WTC11 (cell line): Measurements from ENCODE around the gene FADD. TPM values are rescaled to one million over a fixed set of nuclear protein-coding genes. Genes with fewer than 3 reads are reported as not detected.

Experiments
- ATAC-seq: fragments of 200-7000 bp; cut with Tn5 transposase; 2 replicates; pipeline ENCODE4 v1.10.0; 2021; ENCODE audit warnings: mild to moderate bottlenecking, moderate library complexity
- CTCF ChIA-PET: fragments of 300-600 bp; sonication (Branson Sonifier 250); formaldehyde crosslinking; loops from one replicate; lab custom pipeline; 2021; ENCODE audit warnings: antibody characterized with exemption; lab: Charles Lee
- POLR2A ChIA-PET: fragments of 350-600 bp; sonication (Branson Sonifier 250); formaldehyde crosslinking; loops from one replicate; lab custom pipeline; 2021; ENCODE audit warnings: antibody characterized with exemption; lab: Charles Lee
- DNase-seq: peaks from one replicate; pipeline ENCODE4 v3.0.0; 2021; ENCODE audit warnings: low spot score
- H3K27ac Mint-ChIP-seq: 2 replicates; pipeline ENCODE4 v1.8.0; 2021; ENCODE audit warnings: mixed read lengths
- H3K27me3 Mint-ChIP-seq: 2 replicates; pipeline ENCODE4 v1.8.0; 2021; ENCODE audit warnings: low read depth, mild to moderate bottlenecking, moderate library complexity, mixed read lengths
- H3K36me3 Mint-ChIP-seq: 2 replicates; pipeline ENCODE4 v1.8.0; 2021; ENCODE audit warnings: mixed read lengths
- H3K4me1 Mint-ChIP-seq: 2 replicates; pipeline ENCODE4 v1.8.0; 2022; ENCODE audit warnings: mixed read lengths
- H3K4me3 Mint-ChIP-seq: 2 replicates; pipeline ENCODE4 v1.8.0; 2021; ENCODE audit warnings: mild to moderate bottlenecking, moderate library complexity, mixed read lengths
- H3K9me3 Mint-ChIP-seq: 2 replicates; pipeline ENCODE4 v1.8.0; 2021; ENCODE audit warnings: mixed read lengths
- AR ChIP-seq: fragments of 250-450 bp; sonication (Bioruptor Pico); IDR thresholded peaks from 2 replicates; pipeline ENCODE4 v1.9.0; 2021; ENCODE audit warnings: mild to moderate bottlenecking
- CBFB ChIP-seq: sonication (generic); formaldehyde crosslinking; IDR thresholded peaks from 2 replicates; pipeline ENCODE4 v1.8.1; 2022; ENCODE audit warnings: mild to moderate bottlenecking, low read depth, missing genetic modification reagents
- CDX4 ChIP-seq: fragments of 250-450 bp; sonication (Bioruptor Pico); IDR thresholded peaks from 2 replicates; pipeline ENCODE4 v1.9.0; 2021; ENCODE audit warnings: moderate library complexity, mild to moderate bottlenecking, inconsistent platforms, borderline replicate concordance
- CTCF ChIP-seq: fragments of 200-600 bp; IDR thresholded peaks from 2 replicates; pipeline ENCODE4 v1.8.0; 2022; ENCODE audit warnings: antibody characterized with exemption
- ETV6 ChIP-seq: sonication (generic); formaldehyde crosslinking; IDR thresholded peaks from 2 replicates; pipeline ENCODE4 v1.8.1; 2022; ENCODE audit warnings: mild to moderate bottlenecking, missing genetic modification reagents
- GABPB1 ChIP-seq: sonication (generic); formaldehyde crosslinking; IDR thresholded peaks from 2 replicates; pipeline ENCODE4 v1.8.1; 2023; ENCODE audit warnings: mild to moderate bottlenecking, missing genetic modification reagents
- HMGXB4 ChIP-seq: sonication (generic); formaldehyde crosslinking; IDR thresholded peaks from 2 replicates; pipeline ENCODE4 v1.8.1; 2023; ENCODE audit warnings: mild to moderate bottlenecking, moderate library complexity, missing genetic modification reagents
- IRF1 ChIP-seq: sonication (generic); formaldehyde crosslinking; IDR thresholded peaks from 2 replicates; pipeline ENCODE4 v1.8.0; 2023; ENCODE audit warnings: missing genetic modification reagents
- KAT7 ChIP-seq: sonication (generic); formaldehyde crosslinking; IDR thresholded peaks from 2 replicates; pipeline ENCODE4 v1.8.1; 2023; ENCODE audit warnings: missing genetic modification reagents, mild to moderate bottlenecking, borderline replicate concordance
- NFE2L1 ChIP-seq: sonication (generic); formaldehyde crosslinking; IDR thresholded peaks from 2 replicates; pipeline ENCODE4 v1.8.1; 2023; ENCODE audit warnings: missing genetic modification reagents
- NR3C1 ChIP-seq: sonication (generic); formaldehyde crosslinking; conservative IDR thresholded peaks from 2 replicates; pipeline ENCODE4 v1.8.1; 2023; ENCODE audit warnings: low read depth, mild to moderate bottlenecking, missing genetic modification reagents
- PREB ChIP-seq: sonication (generic); formaldehyde crosslinking; IDR thresholded peaks from 2 replicates; pipeline ENCODE4 v1.8.1; 2022; ENCODE audit warnings: mild to moderate bottlenecking, missing genetic modification reagents, moderate library complexity, borderline replicate concordance
- STAT6 ChIP-seq: sonication (generic); formaldehyde crosslinking; conservative IDR thresholded peaks from 2 replicates; pipeline ENCODE4 v1.8.1; 2023; ENCODE audit warnings: mild to moderate bottlenecking, low read depth, missing genetic modification reagents, moderate library complexity
- ZNF138 ChIP-seq: sonication (generic); formaldehyde crosslinking; conservative IDR thresholded peaks from 2 replicates; pipeline ENCODE4 v1.8.1; 2022; ENCODE audit warnings: mild to moderate bottlenecking, moderate library complexity, missing genetic modification reagents
- ZNF317 ChIP-seq: sonication (generic); formaldehyde crosslinking; IDR thresholded peaks from 2 replicates; pipeline ENCODE4 v1.8.1; 2023; ENCODE audit warnings: low read depth, mild to moderate bottlenecking, moderate library complexity, missing genetic modification reagents, borderline replicate concordance
- ZNF416 ChIP-seq: fragments of 250-450 bp; sonication (Bioruptor Pico); IDR thresholded peaks from 2 replicates; pipeline ENCODE4 v1.9.0; 2021; ENCODE audit warnings: mild to moderate bottlenecking, inconsistent platforms
- ZNF671 ChIP-seq: fragments of 250-450 bp; sonication (Bioruptor Pico); IDR thresholded peaks from 2 replicates; pipeline ENCODE4 v1.8.0; 2021; ENCODE audit warnings: mild to moderate bottlenecking
- total RNA-seq: library from RNA; stranded (reverse); gene quantifications from 3 replicates; pipeline ENCODE4 v1.2.3, GENCODE V29; 2021

Gene FADD
- total RNA-seq, 1 experiment from 2014 or later = 49.0 TPM

GRCh38 chr11:70183483-70184176, 19.5 kb upstream of the FADD start (continued):
- TF ChIP-seq CTCF = no peak
- TF ChIP-seq AR (CRISPR knock-in tag) = no peak
- TF ChIP-seq NR3C1 (CRISPR knock-in tag) = no peak
- no peak for TF ChIP-seq CBFB (CRISPR knock-in tag)

GRCh38 chr11:70184396-70184795, 18.7 kb upstream of the FADD start:
- Mint-ChIP-seq H3K27me3 (no peaks in the 10 kb centered on the region), H3K36me3 (no peaks in the 10 kb centered on the region), H3K4me1 (no peaks in the 10 kb centered on the region), H3K27ac (no peak overlapping the region), H3K4me3 (no peak overlapping the region), H3K9me3 (no peaks in the 10 kb centered on the region)
- ChIA-PET POLR2A (no interaction called here), CTCF (interaction anchor here (1.5 kb wide), 1 partner anchor 12 kb away, joined by 6 read pairs; no protein-coding TSS in a partner anchor)
- ATAC-seq (no peak), DNase-seq (no peak)
- TF ChIP-seq KAT7 (CRISPR knock-in tag) (no peak), IRF1 (no peak), STAT6 (CRISPR knock-in tag) (no peak), ZNF138 (CRISPR knock-in tag) (no peak), PREB (CRISPR knock-in tag) (no peak), HMGXB4 (CRISPR knock-in tag) (no peak), ZNF416 (CRISPR knock-in tag) (no peak), AR (CRISPR knock-in tag) (no peak), GABPB1 (no peak), NFE2L1 (CRISPR knock-in tag) (no peak), ETV6 (CRISPR knock-in tag) (no peak), CDX4 (CRISPR knock-in tag) (no peak), ZNF317 (no peak), ZNF671 (CRISPR knock-in tag) (no peak)
